Measurements from ENCODE around the gene TTC13.

TTC13 gene

DNA sequence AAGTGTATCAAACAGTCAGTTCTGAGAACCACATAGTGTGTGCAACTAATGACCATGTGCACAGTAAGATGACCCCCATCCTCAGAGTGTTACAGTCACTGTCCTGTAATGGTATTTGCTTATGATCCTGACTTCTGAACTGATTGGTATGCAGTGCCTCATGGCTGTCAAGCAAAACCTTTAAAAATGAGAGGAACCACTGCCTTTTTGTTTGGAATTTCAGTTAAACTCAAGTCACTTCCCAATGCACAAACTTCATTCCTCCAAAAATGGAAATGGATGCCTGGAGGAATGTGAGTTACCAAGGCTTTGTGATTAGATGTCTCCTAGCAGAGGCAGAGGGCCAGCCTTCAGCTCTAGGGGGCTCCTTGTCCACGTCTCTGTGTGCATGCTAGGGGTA is 120.8 kb downstream of the TTC13 start:
- DNase-seq (ENCODE audit: low read depth in 3 of 3, low spot score in 1 of 3) = no peak

DNA sequence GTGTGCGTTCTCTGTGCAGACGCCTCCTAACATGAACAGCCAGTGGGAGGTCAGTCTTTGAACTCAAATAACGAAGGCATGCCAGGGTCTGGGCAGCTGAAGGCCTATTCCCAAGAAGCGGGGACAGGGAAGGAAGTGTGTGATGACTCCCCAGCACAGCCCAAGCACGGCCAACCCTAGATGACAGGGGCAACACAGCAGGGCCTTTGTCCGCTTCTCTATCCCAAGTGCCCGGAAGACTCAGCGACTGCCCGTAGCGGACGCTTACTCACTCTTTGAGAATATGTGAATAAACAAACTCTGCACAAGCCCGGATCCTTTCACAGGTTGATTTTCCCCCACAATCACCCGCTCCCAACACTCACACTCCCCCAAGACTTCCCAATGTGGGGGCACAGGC is 121.6 kb downstream of the TTC13 start:
- DNase-seq (ENCODE audit: low read depth in 3 of 3, low spot score in 1 of 3) = no peak
